Thoracic aorta (tissue), 2 donors: Measurements from ENCODE around the gene WIPF3. TPM values are rescaled to one million over a fixed set of nuclear protein-coding genes. Genes with fewer than 3 reads are reported as not detected.
"Not testable (repeated sequence)": the region's sequence is repeated elsewhere in the genome, so short reads cannot be mapped to it uniquely, and the experiment has no call there.

Experiments
- ATAC-seq: fragments of 150-250 bp; one replicate; pipeline ENCODE4 v1.8.0; 2017; ENCODE audit warnings: low read depth; ENCODE audit not compliant: insufficient number of reproducible peaks, low FRiP score
- DNase-seq: peaks from one replicate; pipeline ENCODE4 v3.0.0-alpha.2; 2020; ENCODE audit warnings: low spot score
- H3K27ac ChIP-seq, 2 donors: fragments of 200-600 bp; sonication (generic); 1 replicate in 1 of 2; 2 replicates in 1 of 2; pipeline ENCODE4 v1.5.1; 2016; ENCODE audit warnings: mild to moderate bottlenecking in 2 of 2, moderate library complexity in 2 of 2
- H3K27me3 ChIP-seq: fragments of 200-600 bp; sonication (generic); replicated peaks from 2 replicates; pipeline ENCODE4 v1.6.0; 2016; ENCODE audit warnings: mild to moderate bottlenecking; ENCODE audit not compliant: insufficient read depth
- H3K36me3 ChIP-seq: fragments of 200-600 bp; sonication (generic); one replicate; pipeline ENCODE4 v1.5.1; 2016
- H3K4me1 ChIP-seq, 2 donors: fragments of 200-600 bp; sonication (generic); 1 replicate in 1 of 2; 2 replicates in 1 of 2; pipeline versions ENCODE4 v1.5.1 to v1.6.0; 2016; ENCODE audit warnings: low read depth in 2 of 2, mild to moderate bottlenecking in 1 of 2; ENCODE audit not compliant: control insufficient read depth in 1 of 2
- H3K4me3 ChIP-seq: fragments of 200-600 bp; sonication (generic); 2 replicates; pipeline ENCODE4 v1.5.1; 2016; ENCODE audit warnings: mild to moderate bottlenecking
- H3K9me3 ChIP-seq: fragments of 200-600 bp; sonication (generic); 2 replicates; pipeline ENCODE4 v1.5.1; 2016
- total RNA-seq, 2 donors: library from RNA; depleted of rRNA; stranded (reverse); fragments of >200 nt; gene quantifications; one replicate each; pipeline versions ENCODE4 v1.1.0 to v1.2.3, GENCODE V29; 2016
- TF ChIP-seq, protein P1 (sequence below): fragments of 200-600 bp; sonication (generic); IDR thresholded peaks from one replicate; pipeline ENCODE4 v1.5.1; 2019; ENCODE audit warnings: antibody characterized with exemption

The WIPF3 gene
- total RNA-seq, 2 donors from 2014 or later = 2.4 to 3.7 TPM

DNA sequence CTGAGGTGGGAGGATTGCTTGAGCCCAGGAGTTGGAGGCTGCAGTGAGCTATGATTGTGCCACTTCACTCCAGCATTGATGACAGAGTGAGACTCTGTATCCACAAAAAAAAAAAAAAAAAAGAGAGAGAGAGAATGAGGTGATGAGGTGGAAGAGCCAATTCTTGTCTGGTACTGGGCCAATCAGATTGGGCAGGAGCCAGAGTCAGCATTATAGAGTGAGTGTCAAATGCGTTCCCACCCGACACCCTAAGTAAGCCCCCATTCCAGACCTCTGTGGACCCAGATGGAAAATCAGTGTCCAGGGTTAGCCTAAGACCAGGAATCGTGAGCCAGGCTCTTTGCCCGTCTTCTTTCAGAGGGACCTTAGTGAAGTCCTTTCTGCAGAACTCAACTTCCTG, 83.9 kb downstream of the WIPF3 start:
- H3K36me3 ChIP-seq = no peaks in the 10 kb centered on the region
- no peak for ATAC-seq
- H3K4me3 ChIP-seq = no peak overlapping the region
- no peaks in the 10 kb centered on the region for H3K9me3 ChIP-seq
- no peaks in the 10 kb centered on the region for H3K4me1 ChIP-seq
- no peak overlapping the region for H3K27ac ChIP-seq
- H3K27me3 ChIP-seq = no peaks in the 10 kb centered on the region
- TF ChIP-seq, protein P1, sequence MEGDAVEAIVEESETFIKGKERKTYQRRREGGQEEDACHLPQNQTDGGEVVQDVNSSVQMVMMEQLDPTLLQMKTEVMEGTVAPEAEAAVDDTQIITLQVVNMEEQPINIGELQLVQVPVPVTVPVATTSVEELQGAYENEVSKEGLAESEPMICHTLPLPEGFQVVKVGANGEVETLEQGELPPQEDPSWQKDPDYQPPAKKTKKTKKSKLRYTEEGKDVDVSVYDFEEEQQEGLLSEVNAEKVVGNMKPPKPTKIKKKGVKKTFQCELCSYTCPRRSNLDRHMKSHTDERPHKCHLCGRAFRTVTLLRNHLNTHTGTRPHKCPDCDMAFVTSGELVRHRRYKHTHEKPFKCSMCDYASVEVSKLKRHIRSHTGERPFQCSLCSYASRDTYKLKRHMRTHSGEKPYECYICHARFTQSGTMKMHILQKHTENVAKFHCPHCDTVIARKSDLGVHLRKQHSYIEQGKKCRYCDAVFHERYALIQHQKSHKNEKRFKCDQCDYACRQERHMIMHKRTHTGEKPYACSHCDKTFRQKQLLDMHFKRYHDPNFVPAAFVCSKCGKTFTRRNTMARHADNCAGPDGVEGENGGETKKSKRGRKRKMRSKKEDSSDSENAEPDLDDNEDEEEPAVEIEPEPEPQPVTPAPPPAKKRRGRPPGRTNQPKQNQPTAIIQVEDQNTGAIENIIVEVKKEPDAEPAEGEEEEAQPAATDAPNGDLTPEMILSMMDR = no peak
- DNase-seq = no peak

DNA sequence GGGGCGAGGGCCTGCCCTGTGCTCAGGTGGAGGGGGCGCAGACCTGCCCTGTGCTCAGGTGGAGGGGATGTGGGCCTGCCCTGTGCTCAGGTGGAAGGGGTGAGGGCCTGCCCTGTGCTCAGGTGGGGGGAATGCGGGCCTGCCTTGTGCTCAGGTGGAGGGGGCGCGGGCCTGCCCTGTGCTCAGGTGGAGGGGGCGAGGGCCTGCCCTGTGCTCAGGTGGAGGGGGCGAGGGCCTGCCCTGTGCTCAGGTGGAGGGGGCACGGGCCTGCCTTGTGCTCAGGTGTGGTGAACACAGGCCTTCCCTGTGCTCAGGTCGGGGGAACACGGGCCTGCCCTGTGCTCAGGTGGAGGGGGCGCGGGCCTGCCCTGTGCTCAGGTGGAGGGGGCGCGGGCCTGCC, 84.5 kb downstream of the WIPF3 start:
- H3K4me3 ChIP-seq, H3K27ac ChIP-seq, H3K9me3 ChIP-seq, DNase-seq, ATAC-seq, H3K36me3 ChIP-seq, H3K27me3 ChIP-seq, H3K4me1 ChIP-seq: not testable (repeated sequence)

DNA sequence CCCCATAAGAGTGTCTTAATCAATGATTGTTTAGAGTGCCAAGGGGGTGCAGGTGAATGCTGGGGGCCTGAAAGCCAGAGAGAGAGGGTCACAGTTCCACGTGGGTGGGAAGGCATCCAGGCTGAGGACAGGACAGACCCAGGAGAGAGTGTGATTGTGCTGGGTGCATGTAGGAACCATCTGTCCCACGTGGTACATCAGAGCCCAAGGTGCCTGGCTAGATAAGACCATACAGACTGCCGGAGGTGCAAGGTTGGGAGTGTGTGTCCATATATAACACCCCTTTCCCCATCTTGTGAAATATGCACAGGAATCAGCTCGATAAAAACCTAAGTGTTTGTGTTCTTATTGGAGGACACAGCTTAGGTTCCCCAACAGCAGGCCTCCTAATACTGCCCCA, 85.5 kb downstream of the WIPF3 start:
- TF ChIP-seq, protein P1 = no peak
- ATAC-seq = no peak
- no peaks in the 10 kb centered on the region for H3K36me3 ChIP-seq

DNA sequence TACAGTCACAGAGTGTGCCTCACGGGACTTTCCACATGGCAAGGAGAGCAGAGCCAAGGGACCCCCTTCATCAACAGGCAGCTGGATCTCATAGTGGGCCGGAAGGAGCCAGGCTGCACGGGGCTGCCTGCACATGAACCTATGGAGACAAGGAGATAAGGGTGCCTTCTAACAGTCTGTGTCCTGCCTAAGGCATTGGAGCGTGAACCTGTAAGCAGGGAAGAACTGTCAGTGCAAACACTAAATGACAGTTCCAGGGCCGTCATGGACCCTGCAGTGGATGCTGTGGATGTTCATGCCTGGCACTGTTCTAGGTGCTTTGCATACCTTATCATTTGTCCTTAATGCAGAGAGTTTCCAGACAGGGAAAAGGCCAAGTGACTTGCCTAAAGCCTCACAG, 85.9 kb downstream of the WIPF3 start:
- H3K27me3 ChIP-seq = no peaks in the 10 kb centered on the region
- no peak for DNase-seq
- no peaks in the 10 kb centered on the region for H3K9me3 ChIP-seq
- no peak for ATAC-seq
- no peak overlapping the region for H3K4me3 ChIP-seq
- no peaks in the 10 kb centered on the region for H3K4me1 ChIP-seq
- no peaks in the 10 kb centered on the region for H3K36me3 ChIP-seq
- TF ChIP-seq, protein P1 = no peak
- H3K27ac ChIP-seq = no peak overlapping the region

More for the DNA sequence above, 85.5 kb downstream of the WIPF3 start:
- Histone ChIP-seq H3K4me1 (no peaks in the 10 kb centered on the region), H3K27me3 (no peaks in the 10 kb centered on the region), H3K9me3 (no peaks in the 10 kb centered on the region), H3K4me3 (no peak overlapping the region), H3K27ac (no peak overlapping the region)
- no peak for DNase-seq

DNA sequence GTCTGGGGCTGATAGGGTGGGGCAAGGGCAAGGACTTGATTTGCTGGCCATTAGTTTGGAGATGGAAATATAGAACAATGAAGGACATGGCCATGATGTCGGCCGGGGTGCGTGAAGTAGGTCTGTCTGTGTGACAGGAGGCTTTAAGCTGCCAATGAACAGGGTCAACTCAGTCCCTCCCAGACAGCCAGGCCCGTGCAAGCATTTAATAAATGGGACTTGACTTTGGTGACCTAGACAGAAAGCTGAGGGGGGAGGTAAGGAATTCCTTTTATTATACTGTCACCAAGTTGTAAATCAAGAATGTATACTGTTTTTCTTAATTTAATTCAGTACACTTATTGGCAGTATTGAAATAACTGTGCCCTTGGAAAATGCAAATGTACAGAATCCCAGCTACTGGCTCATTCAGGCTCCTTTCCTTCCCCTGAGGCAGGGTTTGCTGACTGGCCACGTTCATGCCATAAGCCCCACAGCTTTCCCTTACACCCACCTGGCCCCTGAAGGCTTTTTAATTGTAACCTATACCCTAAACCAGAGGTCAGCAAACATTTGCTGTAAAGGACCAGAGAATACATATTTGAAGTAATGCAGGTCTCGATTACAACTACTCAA, 87.2 kb downstream of the WIPF3 start:
- TF ChIP-seq, protein P1 = no peak
- no peak for ATAC-seq

DNA sequence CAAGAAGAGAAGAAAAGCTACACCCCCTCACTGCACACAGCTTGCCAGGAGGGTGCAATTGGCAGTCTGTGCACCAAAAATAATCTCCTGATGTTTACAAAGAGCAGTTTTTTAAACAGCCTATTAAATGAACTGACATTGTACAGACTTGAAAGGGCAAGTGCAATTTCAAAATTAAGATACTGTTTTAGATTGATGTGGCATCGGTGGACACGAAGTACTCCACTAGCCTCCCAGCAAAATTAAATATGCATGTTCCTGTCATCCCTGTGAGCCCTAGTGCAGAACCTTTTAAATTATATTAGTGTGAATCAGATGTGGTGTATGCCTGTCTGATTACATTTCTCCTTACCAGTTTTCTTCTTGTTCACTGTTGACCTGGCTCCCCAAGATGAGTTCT, 87.9 kb downstream of the WIPF3 start:
- H3K9me3 ChIP-seq = no peaks in the 10 kb centered on the region
- H3K36me3 ChIP-seq = no peaks in the 10 kb centered on the region
- H3K4me1 ChIP-seq = no peaks in the 10 kb centered on the region
- H3K4me3 ChIP-seq = no peak overlapping the region
- no peak overlapping the region for H3K27ac ChIP-seq
- ATAC-seq (no peak), DNase-seq (no peak)
- no peaks in the 10 kb centered on the region for H3K27me3 ChIP-seq
- TF ChIP-seq, protein P1 = no peak

More for the DNA sequence above, 87.2 kb downstream of the WIPF3 start:
- Histone ChIP-seq H3K4me1 (no peaks in the 10 kb centered on the region), H3K27ac (no peak overlapping the region), H3K4me3 (no peak overlapping the region), H3K27me3 (no peaks in the 10 kb centered on the region), H3K9me3 (no peaks in the 10 kb centered on the region), H3K36me3 (no peaks in the 10 kb centered on the region)
- DNase-seq = no peak
